Cardiac ventricle fibroblast (primary cell): ENCODE results near the gene TRIM6. TPM values are rescaled to one million over a fixed set of nuclear protein-coding genes. Genes with fewer than 3 reads are reported as not detected.

Experiments used
- total RNA-seq: library from RNA; depleted of rRNA; stranded (reverse); fragments of >200 nt; gene quantifications from 2 replicates; pipeline ENCODE4 v1.2.3, GENCODE V29; 2015

TRIM6 gene
- 1.1 and 5.0 TPM in 2 replicates for total RNA-seq

DNA sequence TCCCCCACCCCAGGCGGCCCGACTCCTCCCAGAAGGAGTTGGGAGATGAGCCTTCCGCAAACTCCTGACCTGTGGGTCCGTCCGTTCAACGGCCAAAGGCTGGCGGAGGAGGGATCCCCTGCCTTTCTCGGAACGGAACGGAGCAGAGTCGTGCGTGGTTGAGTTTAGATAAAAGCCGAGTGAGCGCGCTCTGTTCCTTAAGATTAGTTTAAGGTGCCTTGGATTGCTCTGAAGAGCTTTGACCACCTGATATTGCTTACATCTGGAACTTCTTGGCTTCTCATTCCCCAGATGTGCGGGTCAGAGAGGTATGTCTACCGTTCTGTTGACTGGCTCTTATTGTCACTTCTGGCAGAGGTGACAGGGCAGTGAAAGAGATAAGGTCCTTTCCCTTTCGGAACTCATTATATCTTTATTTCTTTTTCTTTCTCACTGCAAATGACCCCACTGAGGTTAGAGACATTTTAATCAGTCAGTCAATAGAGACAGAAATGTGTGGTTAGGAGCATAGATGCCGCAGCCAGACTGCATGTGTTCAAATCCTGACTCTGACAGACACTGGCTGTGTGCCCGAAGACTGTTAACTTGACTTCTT lies at the start of gene TRIM6:
Gene TRIM6 (plus strand): TSS at position 31 of the 595 bp plus-strand sequence. CDS start 261 bp downstream, at position 292.

DNA sequence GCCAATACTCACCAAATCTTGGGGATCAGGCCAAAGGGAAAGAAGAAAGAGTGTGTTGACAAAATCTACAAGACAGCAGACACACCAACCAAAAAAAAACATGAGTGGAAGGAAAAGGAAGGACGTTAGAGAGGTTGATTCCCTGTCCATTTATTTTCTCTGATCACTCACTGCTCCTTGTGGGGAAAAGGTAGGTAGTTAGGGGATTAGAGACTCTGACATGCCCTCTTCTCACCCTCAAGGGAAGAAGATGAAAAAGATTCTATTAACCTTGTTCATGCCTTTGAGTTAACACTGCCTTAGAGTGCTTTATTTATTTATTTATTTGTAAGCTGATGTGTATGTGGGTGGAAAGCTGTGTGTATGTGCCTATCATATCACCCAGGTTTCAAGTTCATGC lies 48.0 kb upstream of the TRIM6 start, which contains the start of gene OR52H1:
Gene OR52H1 (minus strand): TSS at position 101 of the 400 bp plus-strand sequence. CDS start 3,035 bp downstream, outside the sequence.

GRCh38 chr11:5580577-5580976 lies 15.9 kb upstream of the TRIM6 start, which contains the start of gene OR52B6:
OR52B6 (plus strand) TSS chr11:5580877; CDS start chr11:5580877, 0 bp downstream.

DNA sequence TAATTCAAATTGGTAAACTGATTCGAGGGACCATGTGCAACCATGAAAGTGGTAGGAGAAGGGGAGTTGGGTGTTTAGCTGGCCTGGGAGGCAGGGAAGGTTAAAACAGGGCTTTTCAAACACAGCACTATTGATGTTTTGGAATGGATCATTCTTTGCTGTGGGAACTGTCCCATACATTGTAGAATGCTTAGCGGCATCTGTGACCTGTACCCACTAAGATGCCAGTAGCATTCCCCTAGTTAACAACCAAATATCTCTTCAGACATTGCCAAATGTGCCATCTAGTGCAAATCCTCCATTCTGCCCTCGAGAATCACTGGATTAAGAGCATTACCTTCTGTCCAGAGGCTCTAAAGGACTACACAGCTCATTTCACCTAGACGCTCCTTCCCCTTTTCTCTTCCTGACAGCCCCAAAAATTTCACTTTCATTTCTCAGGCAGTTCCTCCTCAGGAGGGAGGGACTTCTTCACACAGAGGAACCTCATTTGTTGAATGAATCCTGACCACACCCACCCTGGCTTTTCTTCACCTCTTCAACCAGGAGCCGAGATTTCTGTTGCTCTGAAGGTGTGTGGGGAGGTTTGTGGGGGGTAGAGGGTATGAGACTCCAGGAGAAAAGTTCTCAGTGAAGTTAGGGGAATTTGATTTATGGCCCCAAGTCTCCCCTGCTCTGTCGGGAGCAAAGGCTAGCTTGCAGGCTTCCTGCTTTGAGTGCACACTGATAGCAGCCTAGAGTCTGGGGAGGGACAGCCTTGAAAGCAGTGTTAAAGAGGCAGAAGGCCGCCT lies 28.2 kb downstream of the TRIM6 start, which contains the start of gene TRIM34:
Gene TRIM34 (plus strand): TSS at position 513 of the 791 bp plus-strand sequence. CDS start 7,331 bp downstream, outside the sequence.

Other genes starting within 250 kb of the TRIM6 start
- gene OR51B6, start 245.1 kb upstream of the TRIM6 start, total RNA-seq, result not detected in 2 replicates
- not detected in 2 replicates for gene OR51M1, start 212.8 kb upstream of the TRIM6 start, total RNA-seq
- not detected in 2 replicates for gene OR51Q1, start 174.5 kb upstream of the TRIM6 start, total RNA-seq
- gene OR51I1, start 155.1 kb upstream of the TRIM6 start, total RNA-seq, result not detected in 2 replicates
- gene OR51I2, start 147.3 kb upstream of the TRIM6 start, total RNA-seq, result not detected in 2 replicates
- gene OR52D1, start 108.0 kb upstream of the TRIM6 start, total RNA-seq, result not detected in 2 replicates
- gene UBQLN3, start 86.7 kb upstream of the TRIM6 start, total RNA-seq, result 0.24 TPM in 1 of 2 replicates, not detected in the other
- gene UBQLNL, start 79.9 kb upstream of the TRIM6 start, total RNA-seq, result not detected in 2 replicates
- not detected in 2 replicates for gene OR52H1, start 48.1 kb upstream of the TRIM6 start, total RNA-seq
- not detected in 2 replicates for gene OR52B6, start 15.8 kb upstream of the TRIM6 start, total RNA-seq
- 6.6 TPM in 2 replicates for gene TRIM34, start 28.4 kb downstream of the TRIM6 start, total RNA-seq
- gene TRIM5, start 88.4 kb downstream of the TRIM6 start, total RNA-seq, result 19.7 TPM in 2 replicates
- 52.5 and 87.9 TPM in 2 replicates for gene TRIM22, start 93.2 kb downstream of the TRIM6 start, total RNA-seq
- gene OR56B1, start 139.8 kb downstream of the TRIM6 start, total RNA-seq, result not detected in 2 replicates
- gene OR52N4, start 157.6 kb downstream of the TRIM6 start, total RNA-seq, result not detected in 2 replicates
- gene OR52N5, start 186.7 kb downstream of the TRIM6 start, total RNA-seq, result not detected in 2 replicates
- not detected in 2 replicates for gene OR52N1, start 194.6 kb downstream of the TRIM6 start, total RNA-seq
- not detected in 2 replicates for gene OR52N2, start 212.3 kb downstream of the TRIM6 start, total RNA-seq
- gene OR52E6, start 245.3 kb downstream of the TRIM6 start, total RNA-seq, result not detected in 2 replicates